Measurements from ENCODE around the gene ZNF805. TPM values are rescaled to one million over a fixed set of nuclear protein-coding genes. Genes with fewer than 3 reads are reported as not detected.

Gene ZNF805
- total and polyA plus RNA-seq, 2 of the 4 experiments (the other 2 are of a cell fraction): 3.0 to 32.3 TPM

- Histone ChIP-seq H3K27me3 (ENCODE audit: control insufficient read depth, insufficient read depth, low read length) (no peaks in the 10 kb centered on the region), H2AK5ac (ENCODE audit: low read depth, low read length) (no peak overlapping the region), H3K4me2 (ENCODE audit: low read depth, low read length) (no peak overlapping the region), H3K4me3 (ENCODE audit: insufficient read depth, low read depth, low read length) (no peak overlapping the region), H4K8ac (ENCODE audit: low read depth in 2 of 2, low read length in 2 of 2) (no peak overlapping the region), H2AK9ac (replicated peaks; ENCODE audit: low read depth, low read length, poor library complexity) (no peak overlapping the region), H3K4me1 (ENCODE audit: control insufficient read depth, insufficient read depth, low read length) (no peaks in the 10 kb centered on the region), H2AFZ (replicated peaks; ENCODE audit: low read length, poor library complexity) (no peak overlapping the region), H3K27ac (ENCODE audit: insufficient read depth, low read length) (no peak overlapping the region), H3K23ac (ENCODE audit: low read depth, low read length) (no peak overlapping the region), H2BK15ac (ENCODE audit: low read depth, low read length) (no peak overlapping the region), H4K91ac (ENCODE audit: insufficient read depth, low read depth, low read length) (no peak overlapping the region), H3K18ac (ENCODE audit: low read depth, low read length) (no peak overlapping the region), H3K14ac (replicated peaks; ENCODE audit: low read depth, low read length) (no peak overlapping the region), H3K79me1 (ENCODE audit: low read depth in 1 of 2, low read length in 2 of 2) (peaks cover 41 to 53% of the 10 kb centered on the region in 2 experiments), H2BK120ac (ENCODE audit: low read depth, low read length) (no peak overlapping the region), H3K36me3 (ENCODE audit: control insufficient read depth, insufficient read depth, low read length) (peaks cover 50% of the 10 kb centered on the region), H4K5ac (ENCODE audit: low read depth, low read length) (no peak overlapping the region), H2BK20ac (ENCODE audit: low read depth, low read length) (no peak overlapping the region), H3K56ac (ENCODE audit: extremely low read depth, insufficient read depth, low read length) (no peak overlapping the region), H3K9me3 (ENCODE audit: control insufficient read depth, insufficient read depth, low read length) (peaks cover 9% of the 10 kb centered on the region), H3K4ac (ENCODE audit: low read depth, low read length) (no peak overlapping the region), H2BK5ac (ENCODE audit: low read depth, low read length, poor library complexity, severe bottlenecking) (no peak overlapping the region), H4K20me1 (ENCODE audit: insufficient read depth, low read length) (peaks cover 11% of the 10 kb centered on the region), H3K9ac (ENCODE audit: low read depth, low read length) (no peak overlapping the region), H3K9me1 (ENCODE audit: insufficient read depth, low read length) (peaks cover 3% of the 10 kb centered on the region; the same call in 1 of the 2 replicates)
- DNase-seq (peak; percentile 33), ATAC-seq (ENCODE audit: low read depth) (no peak; the same call in 1 of the 2 replicates)
- in situ Hi-C loops (cut with MboI; ENCODE audit: low sequenced_read_pairs) (no loop called here), dilution Hi-C loops (cut with HindIII; ENCODE audit: low sequenced_read_pairs, unreplicated experiment) (no loop called here), intact Hi-C loops (cut with micrococcal nuclease) (no loop called here)
- TF ChIP-seq RAD21 (IDR thresholded peaks at IDR 0.05; ENCODE audit: low read length) (no peak), FOS (IDR thresholded peaks at IDR 0.05; ENCODE audit: low read depth, low read length) (no peak), RCOR1 (IDR thresholded peaks at IDR 0.05; ENCODE audit: insufficient replicate concordance, low read length) (no peak), RFX5 (IDR thresholded peaks at IDR 0.05; ENCODE audit: low read depth, low read length) (no peak), SMC3 (IDR thresholded peaks at IDR 0.05; ENCODE audit: low read depth, low read length) (no peak), MAZ (IDR thresholded peaks at IDR 0.05; ENCODE audit: borderline replicate concordance, low read depth, low read length) (no peak), BHLHE40 (IDR thresholded peaks at IDR 0.05; ENCODE audit: low read depth, low read length) (no peak), POLR2A (IDR thresholded peaks at IDR 0.05; ENCODE audit: low read depth, low read length) (no peak), MXI1 (IDR thresholded peaks at IDR 0.05; ENCODE audit: borderline replicate concordance, low read depth, low read length) (no peak), CEBPB (IDR thresholded peaks at IDR 0.05; ENCODE audit: low read depth, low read length) (no peak), MAFK (IDR thresholded peaks at IDR 0.05; ENCODE audit: low read depth, low read length) (no peak), CHD1 (IDR thresholded peaks at IDR 0.05; ENCODE audit: low read depth, low read length) (no peak), NFE2L2 (IDR thresholded peaks at IDR 0.05; ENCODE audit: low read depth, low read length) (no peak)
- TF ChIP-seq, protein P1, sequence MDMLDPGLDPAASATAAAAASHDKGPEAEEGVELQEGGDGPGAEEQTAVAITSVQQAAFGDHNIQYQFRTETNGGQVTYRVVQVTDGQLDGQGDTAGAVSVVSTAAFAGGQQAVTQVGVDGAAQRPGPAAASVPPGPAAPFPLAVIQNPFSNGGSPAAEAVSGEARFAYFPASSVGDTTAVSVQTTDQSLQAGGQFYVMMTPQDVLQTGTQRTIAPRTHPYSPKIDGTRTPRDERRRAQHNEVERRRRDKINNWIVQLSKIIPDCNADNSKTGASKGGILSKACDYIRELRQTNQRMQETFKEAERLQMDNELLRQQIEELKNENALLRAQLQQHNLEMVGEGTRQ (IDR thresholded peaks at IDR 0.05; ENCODE audit: low read depth, low read length): no peak
- TF ChIP-seq, protein P2, sequence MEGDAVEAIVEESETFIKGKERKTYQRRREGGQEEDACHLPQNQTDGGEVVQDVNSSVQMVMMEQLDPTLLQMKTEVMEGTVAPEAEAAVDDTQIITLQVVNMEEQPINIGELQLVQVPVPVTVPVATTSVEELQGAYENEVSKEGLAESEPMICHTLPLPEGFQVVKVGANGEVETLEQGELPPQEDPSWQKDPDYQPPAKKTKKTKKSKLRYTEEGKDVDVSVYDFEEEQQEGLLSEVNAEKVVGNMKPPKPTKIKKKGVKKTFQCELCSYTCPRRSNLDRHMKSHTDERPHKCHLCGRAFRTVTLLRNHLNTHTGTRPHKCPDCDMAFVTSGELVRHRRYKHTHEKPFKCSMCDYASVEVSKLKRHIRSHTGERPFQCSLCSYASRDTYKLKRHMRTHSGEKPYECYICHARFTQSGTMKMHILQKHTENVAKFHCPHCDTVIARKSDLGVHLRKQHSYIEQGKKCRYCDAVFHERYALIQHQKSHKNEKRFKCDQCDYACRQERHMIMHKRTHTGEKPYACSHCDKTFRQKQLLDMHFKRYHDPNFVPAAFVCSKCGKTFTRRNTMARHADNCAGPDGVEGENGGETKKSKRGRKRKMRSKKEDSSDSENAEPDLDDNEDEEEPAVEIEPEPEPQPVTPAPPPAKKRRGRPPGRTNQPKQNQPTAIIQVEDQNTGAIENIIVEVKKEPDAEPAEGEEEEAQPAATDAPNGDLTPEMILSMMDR (conservative IDR thresholded peaks at IDR 0.05; ENCODE audit: low read depth, low read length): no peak
- TF ChIP-seq, protein P3, sequence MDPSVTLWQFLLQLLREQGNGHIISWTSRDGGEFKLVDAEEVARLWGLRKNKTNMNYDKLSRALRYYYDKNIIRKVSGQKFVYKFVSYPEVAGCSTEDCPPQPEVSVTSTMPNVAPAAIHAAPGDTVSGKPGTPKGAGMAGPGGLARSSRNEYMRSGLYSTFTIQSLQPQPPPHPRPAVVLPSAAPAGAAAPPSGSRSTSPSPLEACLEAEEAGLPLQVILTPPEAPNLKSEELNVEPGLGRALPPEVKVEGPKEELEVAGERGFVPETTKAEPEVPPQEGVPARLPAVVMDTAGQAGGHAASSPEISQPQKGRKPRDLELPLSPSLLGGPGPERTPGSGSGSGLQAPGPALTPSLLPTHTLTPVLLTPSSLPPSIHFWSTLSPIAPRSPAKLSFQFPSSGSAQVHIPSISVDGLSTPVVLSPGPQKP (IDR thresholded peaks at IDR 0.05; ENCODE audit: borderline replicate concordance, low read depth, low read length): no peak
- no TSS peak for BruUV-seq (replicated peaks)
- no CpG with 5 or more reads among the region's 7 CpGs for WGBS, 2 experiments (ENCODE audit: extremely low coverage in 2 of 2, insufficient read length in 1 of 2)
- ChIA-PET CTCF (no interaction called here), POLR2A (ENCODE audit: unreplicated experiment) (no interaction called here)
Measured at GRCh38 chr19:57212109-57212508, 28.3 kb upstream of the ZNF805 start.
